K562 (cell line): Measurements from ENCODE around the gene BPTF. TPM values are rescaled to one million over a fixed set of nuclear protein-coding genes. Genes with fewer than 3 reads are reported as not detected.
A peak's percentile ranks its signal among the peaks of the same experiment; 100 is the strongest.

Source experiments
- ARID3B ChIP-seq: fragments of 250-450 bp; sonication (Bioruptor Pico); IDR thresholded peaks from 2 replicates; pipeline ENCODE4 v1.4.0; 2020; ENCODE audit warnings: borderline replicate concordance
- CHD4 ChIP-seq: fragments of 200-600 bp; sonication (generic); IDR thresholded peaks from 3 replicates; pipeline ENCODE4 v1.6.1; 2012; ENCODE audit warnings: low read depth, mild to moderate bottlenecking, mixed read lengths, low read length, inconsistent platforms; ENCODE audit not compliant: insufficient read depth, insufficient replicate concordance, poor library complexity, severe bottlenecking
- CLOCK ChIP-seq: fragments of 250-450 bp; sonication (Bioruptor Pico); IDR thresholded peaks from 2 replicates; pipeline ENCODE4 v1.4.0; 2020; ENCODE audit warnings: mild to moderate bottlenecking, moderate library complexity, borderline replicate concordance
- CXXC5 ChIP-seq: fragments of 250-450 bp; sonication (Bioruptor Pico); IDR thresholded peaks from 2 replicates; pipeline ENCODE4 v1.8.0; 2022; ENCODE audit warnings: inconsistent platforms, mild to moderate bottlenecking, moderate library complexity
- FOXO4 ChIP-seq: fragments of 450-650 bp; formaldehyde crosslinking; IDR thresholded peaks from 2 replicates; pipeline ENCODE4 v1.4.0; 2020; ENCODE audit warnings: mild to moderate bottlenecking, moderate library complexity
- HDAC1 ChIP-seq, 2 experiments: fragments of 450-650 bp; IDR thresholded peaks; 2 replicates each; pipeline ENCODE4 v1.6.1; 2016 to 2017; ENCODE audit warnings: inconsistent platforms in 1 of 2, mild to moderate bottlenecking in 1 of 2, moderate library complexity in 1 of 2
- HIVEP1 ChIP-seq: fragments of 250-450 bp; sonication (Bioruptor Pico); IDR thresholded peaks from 2 replicates; pipeline ENCODE4 v1.4.0; 2020; ENCODE audit warnings: mild to moderate bottlenecking
- MECOM ChIP-seq: fragments of 250-450 bp; sonication (Bioruptor Pico); IDR thresholded peaks from 2 replicates; pipeline ENCODE4 v1.8.0; 2022; ENCODE audit warnings: inconsistent platforms
- MYNN ChIP-seq, 2 experiments: sonication (generic); formaldehyde crosslinking in 1 of 2; IDR thresholded peaks; 2 replicates each; pipeline versions ENCODE4 v1.5.0 to v1.6.1; 2016 to 2020; ENCODE audit warnings: antibody characterized with exemption in 1 of 2, missing genetic modification reagents in 1 of 2
- NCOA4 ChIP-seq: fragments of 450-650 bp; IDR thresholded peaks from 2 replicates; pipeline ENCODE4 v1.6.1; 2018; ENCODE audit warnings: mild to moderate bottlenecking; ENCODE audit not compliant: partially characterized antibody
- SMAD3 ChIP-seq: fragments of 450-650 bp; formaldehyde crosslinking; conservative IDR thresholded peaks from 2 replicates; pipeline ENCODE4 v1.4.0; 2020; ENCODE audit warnings: mild to moderate bottlenecking
- SMC3 ChIP-seq: conservative IDR thresholded peaks from 2 replicates; pipeline ENCODE4 v1.6.1; 2011; ENCODE audit warnings: low read depth, low read length, improper control_type of control experiment; ENCODE audit not compliant: insufficient read depth
- TEAD4 ChIP-seq, 2 experiments: sonication (generic) in 1 of 2; formaldehyde crosslinking in 1 of 2; IDR thresholded peaks; 2 replicates each; pipeline versions ENCODE4 v1.6.1 to v1.8.0; 2012 to 2022; ENCODE audit warnings: borderline replicate concordance in 1 of 2, inconsistent platforms in 1 of 2, low read length in 1 of 2, mild to moderate bottlenecking in 1 of 2, missing genetic modification reagents in 1 of 2
- THRA ChIP-seq: fragments of 450-650 bp; IDR thresholded peaks from 2 replicates; pipeline ENCODE4 v1.6.1; 2017; ENCODE audit warnings: mild to moderate bottlenecking, moderate library complexity
- USF2 ChIP-seq: sonication (generic); formaldehyde crosslinking; IDR thresholded peaks from 2 replicates; pipeline ENCODE4 v1.5.0; 2020; ENCODE audit warnings: missing genetic modification reagents
- ZFX ChIP-seq: sonication (generic); formaldehyde crosslinking; IDR thresholded peaks from 2 replicates; pipeline ENCODE4 v1.8.0; 2022; ENCODE audit warnings: mild to moderate bottlenecking, missing genetic modification reagents, moderate library complexity
- ZNF175 ChIP-seq: fragments of 200-800 bp; sonication (Bioruptor generic); IDR thresholded peaks from 2 replicates; pipeline ENCODE4 v1.6.1; 2016; ENCODE audit warnings: low read depth, mild to moderate bottlenecking, missing genetic modification characterization, missing compliant biosample characterization
- ZNF212 ChIP-seq: fragments of 450-650 bp; formaldehyde crosslinking; IDR thresholded peaks from 2 replicates; pipeline ENCODE4 v1.4.0; 2020; ENCODE audit warnings: mild to moderate bottlenecking
- polyA plus RNA-seq, 8 experiments: library from polyadenylated mRNA; depleted of rRNA in 4 of 8; stranded (reverse) in 5 of 8; unstranded in 3 of 8; fragments of >200 nt; fragmentation: Nextera tagmentation in 2 of 8; fragmentation: Illumina TruSeq in 1 of 8; extraction: Ambion mirVana in 2 of 8; extraction: Trizol in 1 of 8; gene quantifications; 2 replicates each; pipeline versions ENCODE4 v1.2.1 to v1.2.3, GENCODE V29; 2011 to 2014; ENCODE audit warnings: inconsistent platforms in 1 of 8, missing spikeins in 1 of 8
- total RNA-seq, 7 experiments: library from RNA; depleted of rRNA in 6 of 7; stranded (reverse); fragments of >200 nt in 6 of 7; fragmentation: Illumina TruSeq in 2 of 7; extraction: Trizol in 2 of 7; gene quantifications; 2 replicates each; pipeline versions ENCODE4 v1.2.1 to v1.2.3, GENCODE V29; 2011 to 2021; ENCODE audit warnings: low replicate concordance in 1 of 7

The BPTF gene
- total and polyA plus RNA-seq, 9 of the 15 experiments (the other 6 are each of a cell fraction or from before 2014, with no cell fraction given) = 12.5 to 52.1 (median 26.9) TPM

- TF ChIP-seq CLOCK (CRISPR knock-in tag) (no peak), MECOM (CRISPR knock-in tag) (no peak), CXXC5 (0 out of 2 replicates have a peak, but pooled peaks have one; percentile 48), ZNF175 (CRISPR knock-in tag) (peak; percentile 74), CHD4 (peak; percentile 58), TEAD4 (IDR thresholded peaks at IDR 0.05; ENCODE audit: low read length) (peak; percentile 95), TEAD4 (CRISPR knock-in tag; IDR thresholded peaks at IDR 0.05; ENCODE audit: borderline replicate concordance) (no peak), SMC3 (no peak), USF2 (CRISPR knock-in tag) (no peak), HIVEP1 (CRISPR knock-in tag) (no peak), NCOA4 (no peak), FOXO4 (CRISPR knock-in tag) (no peak), MYNN (IDR thresholded peaks at IDR 0.05) (peak; percentile 97), MYNN (CRISPR knock-in tag; IDR thresholded peaks at IDR 0.05) (no peak), HDAC1 (IDR thresholded peaks at IDR 0.05) (peak in 1 of 2 experiments; percentile 81; a peak in 2 of 4 replicates), THRA (no peak), ZFX (CRISPR knock-in tag) (peak; percentile 53), ZNF212 (no peak), SMAD3 (CRISPR knock-in tag) (no peak), ARID3B (CRISPR knock-in tag) (no peak)
These were observed 40.8 kb upstream of the BPTF start (continued) for GRCh38 chr17:67784364-67785121.
